Measurements from ENCODE around the gene ASS1. TPM values are rescaled to one million over a fixed set of nuclear protein-coding genes. Genes with fewer than 3 reads are reported as not detected.

ASS1 gene
- polyA plus RNA-seq, 1 donor from 2014 or later = not detected

GRCh38 chr9:130493021-130493420, 48.3 kb downstream of the ASS1 start:
- H3K4me1 Mint-ChIP-seq = peaks cover 0 to 2% (median 0%) of the 10 kb centered on the region in 3 donors
- H3K27me3 Mint-ChIP-seq = peaks cover 6% of the 10 kb centered on the region
- no peak overlapping the region for H3K27ac Mint-ChIP-seq
- peaks cover 5% of the 10 kb centered on the region for H3K36me3 Mint-ChIP-seq
- no peak overlapping the region for H3K4me3 Mint-ChIP-seq
- H3K9me3 Mint-ChIP-seq = peaks cover 3 to 10% (median 4%) of the 10 kb centered on the region in 3 donors

GRCh38 chr9:130493476-130493875, 48.7 kb downstream of the ASS1 start:
- Mint-ChIP-seq H3K27ac (no peak overlapping the region), H3K9me3 (peaks cover 3 to 10% (median 4%) of the 10 kb centered on the region in 3 donors), H3K4me3 (no peak overlapping the region), H3K36me3 (peaks cover 5% of the 10 kb centered on the region), H3K27me3 (peaks cover 6% of the 10 kb centered on the region), H3K4me1 (peaks cover 0 to 2% (median 0%) of the 10 kb centered on the region in 3 donors)

GRCh38 chr9:130495067-130495466, 50.3 kb downstream of the ASS1 start:
- H3K36me3 Mint-ChIP-seq = peaks cover 5% of the 10 kb centered on the region

GRCh38 chr9:130497139-130497538, 52.4 kb downstream of the ASS1 start:
- Mint-ChIP-seq H3K4me1 (peaks cover 0 to 2% (median 0%) of the 10 kb centered on the region in 3 donors), H3K9me3 (peaks cover 3 to 10% (median 4%) of the 10 kb centered on the region in 3 donors), H3K36me3 (peaks cover 4% of the 10 kb centered on the region), H3K27ac (no peak overlapping the region), H3K27me3 (peaks cover 6% of the 10 kb centered on the region), H3K4me3 (no peak overlapping the region)

More at GRCh38 chr9:130495067-130495466, 50.3 kb downstream of the ASS1 start:
- H3K27ac Mint-ChIP-seq = peak overlapping the region in 1 of 3 donors; percentile 15
- H3K4me3 Mint-ChIP-seq = peak overlapping the region in 1 of 4 donors; percentile 10
- peaks cover 3 to 10% (median 4%) of the 10 kb centered on the region in 3 donors for H3K9me3 Mint-ChIP-seq
- peaks cover 6% of the 10 kb centered on the region for H3K27me3 Mint-ChIP-seq
- H3K4me1 Mint-ChIP-seq = peaks cover 0 to 2% (median 0%) of the 10 kb centered on the region in 3 donors

- Mint-ChIP-seq H3K27me3 (peaks cover 4% of the 10 kb centered on the region), H3K9me3 (peaks cover 3 to 10% (median 4%) of the 10 kb centered on the region in 3 donors), H3K27ac (peak overlapping the region in 1 of 3 donors; percentile 59), H3K4me1 (peaks cover 0 to 2% (median 0%) of the 10 kb centered on the region in 3 donors), H3K36me3 (peaks cover 4% of the 10 kb centered on the region), H3K4me3 (no peak overlapping the region)
Measured at GRCh38 chr9:130498298-130498917, 53.6 kb downstream of the ASS1 start.

- H3K27ac Mint-ChIP-seq = peak overlapping the region in 1 of 3 donors; percentile 59
- peaks cover 3 to 10% (median 4%) of the 10 kb centered on the region in 3 donors for H3K9me3 Mint-ChIP-seq
- H3K36me3 Mint-ChIP-seq = peaks cover 4% of the 10 kb centered on the region
- H3K4me1 Mint-ChIP-seq = peaks cover 0 to 2% (median 0%) of the 10 kb centered on the region in 3 donors
- H3K27me3 Mint-ChIP-seq = peaks cover 4% of the 10 kb centered on the region
- no peak overlapping the region for H3K4me3 Mint-ChIP-seq
Measured at GRCh38 chr9:130498918-130499698, 54.3 kb downstream of the ASS1 start.

GRCh38 chr9:130499804-130500263, 55.1 kb downstream of the ASS1 start:
- Mint-ChIP-seq H3K4me3 (no peak overlapping the region), H3K27ac (no peak overlapping the region), H3K27me3 (peaks cover 2% of the 10 kb centered on the region), H3K9me3 (peaks cover 3 to 10% (median 4%) of the 10 kb centered on the region in 3 donors), H3K36me3 (peaks cover 4% of the 10 kb centered on the region), H3K4me1 (peaks cover 0 to 2% (median 0%) of the 10 kb centered on the region in 3 donors)

DNA sequence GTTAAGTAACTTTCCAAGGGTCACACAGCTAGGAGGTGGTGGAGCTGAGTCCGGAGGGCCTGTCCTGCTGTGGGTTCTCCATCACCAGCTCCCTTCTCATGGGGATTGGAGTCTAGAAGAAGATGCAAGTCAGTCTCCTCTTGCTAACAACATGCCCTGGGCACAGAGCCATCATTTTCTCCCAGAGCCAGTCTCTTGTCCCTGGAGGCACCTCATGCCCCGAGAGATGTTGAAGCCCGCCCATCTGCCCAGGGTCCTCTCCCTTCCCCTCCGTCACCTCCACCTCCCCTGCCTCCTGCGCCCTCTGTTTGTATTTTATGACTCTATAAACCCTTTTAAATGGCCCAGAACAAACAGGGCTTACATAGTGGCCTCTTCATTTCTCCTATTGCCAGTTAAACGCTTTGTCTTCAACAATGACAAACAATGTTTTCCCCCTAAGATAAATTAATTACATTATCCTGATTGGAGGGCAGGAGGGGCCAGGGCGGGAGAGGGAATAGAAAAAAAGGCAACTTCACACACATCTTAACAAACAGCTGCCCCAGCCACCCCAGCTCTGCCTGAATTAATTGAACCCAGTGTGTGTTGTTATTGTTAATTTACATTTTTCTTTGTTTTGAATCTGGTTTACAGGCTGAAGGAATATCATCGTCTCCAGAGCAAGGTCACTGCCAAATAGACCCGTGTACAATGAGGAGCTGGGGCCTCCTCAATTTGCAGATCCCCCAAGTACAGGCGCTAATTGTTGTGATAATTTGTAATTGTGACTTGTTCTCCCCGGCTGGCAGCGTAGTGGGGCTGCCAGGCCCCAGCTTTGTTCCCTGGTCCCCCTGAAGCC, 55.8 kb downstream of the ASS1 start:
- Mint-ChIP-seq H3K4me1 (peaks cover 0 to 2% (median 0%) of the 10 kb centered on the region in 3 donors), H3K4me3 (no peak overlapping the region), H3K9me3 (peaks cover 0 to 4% (median 0%) of the 10 kb centered on the region in 3 donors)

GRCh38 chr9:130501639-130502038, 56.9 kb downstream of the ASS1 start:
- Mint-ChIP-seq H3K4me1 (no peaks in the 10 kb centered on the region), H3K27ac (no peak overlapping the region), H3K27me3 (no peaks in the 10 kb centered on the region), H3K4me3 (no peak overlapping the region), H3K9me3 (no peaks in the 10 kb centered on the region), H3K36me3 (no peaks in the 10 kb centered on the region)

More for the DNA sequence above, 55.8 kb downstream of the ASS1 start:
- H3K27me3 Mint-ChIP-seq = no peaks in the 10 kb centered on the region
- H3K27ac Mint-ChIP-seq = peak overlapping the region in 1 of 3 donors; percentile 31
- H3K36me3 Mint-ChIP-seq = no peaks in the 10 kb centered on the region

GRCh38 chr9:130508218-130508617, 63.5 kb downstream of the ASS1 start:
- Mint-ChIP-seq H3K27me3 (peaks cover 17% of the 10 kb centered on the region), H3K9me3 (peaks cover 3 to 9% (median 5%) of the 10 kb centered on the region in 3 donors), H3K4me1 (no peaks in the 10 kb centered on the region), H3K36me3 (peaks cover 5% of the 10 kb centered on the region), H3K4me3 (no peak overlapping the region), H3K27ac (no peak overlapping the region)

GRCh38 chr9:130512199-130512598, 67.4 kb downstream of the ASS1 start:
- Mint-ChIP-seq H3K9me3 (peaks cover 3 to 9% (median 5%) of the 10 kb centered on the region in 3 donors), H3K36me3 (peaks cover 5% of the 10 kb centered on the region)

GRCh38 chr9:130513078-130513477, 68.3 kb downstream of the ASS1 start:
- H3K4me3 Mint-ChIP-seq = no peak overlapping the region
- no peak overlapping the region for H3K27ac Mint-ChIP-seq
- H3K4me1 Mint-ChIP-seq = no peaks in the 10 kb centered on the region
- H3K27me3 Mint-ChIP-seq = peaks cover 29% of the 10 kb centered on the region
- H3K36me3 Mint-ChIP-seq = peaks cover 7% of the 10 kb centered on the region
- H3K9me3 Mint-ChIP-seq = peaks cover 3 to 9% (median 5%) of the 10 kb centered on the region in 3 donors

More at GRCh38 chr9:130512199-130512598, 67.4 kb downstream of the ASS1 start:
- H3K27ac Mint-ChIP-seq = no peak overlapping the region
- no peaks in the 10 kb centered on the region for H3K4me1 Mint-ChIP-seq
- H3K4me3 Mint-ChIP-seq = no peak overlapping the region
- H3K27me3 Mint-ChIP-seq = peaks cover 22% of the 10 kb centered on the region

- Mint-ChIP-seq H3K27ac (no peak overlapping the region), H3K4me3 (no peak overlapping the region), H3K36me3 (peaks cover 2% of the 10 kb centered on the region), H3K4me1 (no peaks in the 10 kb centered on the region), H3K9me3 (no peaks in the 10 kb centered on the region), H3K27me3 (peaks cover 18% of the 10 kb centered on the region)
Measured at GRCh38 chr9:130518233-130518632, 73.5 kb downstream of the ASS1 start.

- Mint-ChIP-seq H3K27me3 (peaks cover 19% of the 10 kb centered on the region), H3K9me3 (no peaks in the 10 kb centered on the region), H3K4me3 (no peak overlapping the region), H3K4me1 (no peaks in the 10 kb centered on the region), H3K36me3 (peaks cover 2% of the 10 kb centered on the region), H3K27ac (no peak overlapping the region)
Measured at GRCh38 chr9:130518943-130519799, 74.4 kb downstream of the ASS1 start.
